ENCODE results near the gene ASTN1.

ASTN1 gene

GRCh38 chr1:177162243-177162642, 2.3 kb downstream of the ASTN1 start:
- no peak for DNase-seq

- no peak for DNase-seq
These were observed 18.0 kb downstream of the ASTN1 start for GRCh38 chr1:177146499-177146898.

GRCh38 chr1:177145106-177146070, 19.1 kb downstream of the ASTN1 start:
- DNase-seq, result no peak

GRCh38 chr1:177142791-177143271, 21.7 kb downstream of the ASTN1 start:
- DNase-seq, result no peak

GRCh38 chr1:177142010-177142409, 22.5 kb downstream of the ASTN1 start:
- no peak for DNase-seq

- DNase-seq, result no peak
These were observed 26.2 kb downstream of the ASTN1 start for GRCh38 chr1:177138347-177138746.

GRCh38 chr1:177137814-177138213, 26.7 kb downstream of the ASTN1 start:
- DNase-seq, result no peak

GRCh38 chr1:177135250-177135649, 29.3 kb downstream of the ASTN1 start:
- no peak for DNase-seq

- DNase-seq, result no peak
These were observed 30.5 kb downstream of the ASTN1 start for GRCh38 chr1:177133977-177134538.

GRCh38 chr1:177132141-177132540, 32.4 kb downstream of the ASTN1 start:
- no peak for DNase-seq

GRCh38 chr1:177131723-177132122, 32.8 kb downstream of the ASTN1 start:
- no peak for DNase-seq

GRCh38 chr1:177130451-177130945, 34.0 kb downstream of the ASTN1 start:
- no peak for DNase-seq

- DNase-seq, result no peak
These were observed 35.7 kb downstream of the ASTN1 start for GRCh38 chr1:177128665-177129281.

GRCh38 chr1:177126267-177126666, 38.2 kb downstream of the ASTN1 start:
- no peak for DNase-seq

- no peak for DNase-seq
These were observed 39.8 kb downstream of the ASTN1 start for GRCh38 chr1:177124577-177125278.

- DNase-seq, result no peak
These were observed 41.9 kb downstream of the ASTN1 start for GRCh38 chr1:177122461-177123251.

- no peak for DNase-seq
These were observed 45.2 kb downstream of the ASTN1 start for GRCh38 chr1:177119311-177119710.

- no peak for DNase-seq
These were observed 45.6 kb downstream of the ASTN1 start for GRCh38 chr1:177118901-177119300.

- DNase-seq, result no peak
These were observed 47.6 kb downstream of the ASTN1 start for GRCh38 chr1:177116941-177117340.

- no peak for DNase-seq
These were observed 57.7 kb downstream of the ASTN1 start for GRCh38 chr1:177106614-177107365.

- DNase-seq, result no peak
These were observed 58.3 kb downstream of the ASTN1 start for GRCh38 chr1:177106196-177106595.

Measured in activated effector memory CD4-positive, alpha-beta T cell treated with anti-CD3 and anti-CD28 coated beads, Interleukin-2, amount 50 U/mL, for 16 hours (primary cell).